Measurements from ENCODE around the gene PNPLA2. TPM values are rescaled to one million over a fixed set of nuclear protein-coding genes. Genes with fewer than 3 reads are reported as not detected.

Gene PNPLA2
- total RNA-seq, 1 donor from 2014 or later = 55.6 TPM

DNA sequence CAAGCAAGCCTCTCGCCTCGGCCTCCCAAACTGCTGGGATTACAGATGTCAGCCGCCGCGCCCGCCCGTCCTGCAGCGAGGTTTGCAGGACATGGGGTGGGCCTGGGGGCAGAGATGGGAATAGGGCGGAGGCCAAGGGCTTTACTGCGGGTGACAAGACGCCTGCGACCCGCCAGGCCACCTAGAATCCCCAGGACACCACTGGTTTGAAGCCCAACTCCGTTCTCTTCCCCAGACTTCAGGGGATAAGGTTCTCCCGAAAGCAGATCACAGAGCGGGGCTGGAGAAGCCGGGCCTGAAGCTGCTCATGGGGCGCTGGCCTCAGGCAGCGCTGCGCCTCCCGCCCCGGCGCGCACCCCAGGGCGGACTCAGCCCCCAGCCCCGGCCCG, 23.3 kb downstream of the PNPLA2 start:
- no peaks in the 10 kb centered on the region for H3K27me3 Mint-ChIP-seq
- H3K9me3 Mint-ChIP-seq = no peaks in the 10 kb centered on the region
- peaks cover 21% of the 10 kb centered on the region for H3K4me1 Mint-ChIP-seq (ENCODE audit: unreplicated experiment)
- peak overlapping the region; percentile 76 for H3K27ac Mint-ChIP-seq
- DNase-seq (ENCODE audit: extremely low spot score, unreplicated experiment) = no peak
- TF ChIP-seq, protein P1, sequence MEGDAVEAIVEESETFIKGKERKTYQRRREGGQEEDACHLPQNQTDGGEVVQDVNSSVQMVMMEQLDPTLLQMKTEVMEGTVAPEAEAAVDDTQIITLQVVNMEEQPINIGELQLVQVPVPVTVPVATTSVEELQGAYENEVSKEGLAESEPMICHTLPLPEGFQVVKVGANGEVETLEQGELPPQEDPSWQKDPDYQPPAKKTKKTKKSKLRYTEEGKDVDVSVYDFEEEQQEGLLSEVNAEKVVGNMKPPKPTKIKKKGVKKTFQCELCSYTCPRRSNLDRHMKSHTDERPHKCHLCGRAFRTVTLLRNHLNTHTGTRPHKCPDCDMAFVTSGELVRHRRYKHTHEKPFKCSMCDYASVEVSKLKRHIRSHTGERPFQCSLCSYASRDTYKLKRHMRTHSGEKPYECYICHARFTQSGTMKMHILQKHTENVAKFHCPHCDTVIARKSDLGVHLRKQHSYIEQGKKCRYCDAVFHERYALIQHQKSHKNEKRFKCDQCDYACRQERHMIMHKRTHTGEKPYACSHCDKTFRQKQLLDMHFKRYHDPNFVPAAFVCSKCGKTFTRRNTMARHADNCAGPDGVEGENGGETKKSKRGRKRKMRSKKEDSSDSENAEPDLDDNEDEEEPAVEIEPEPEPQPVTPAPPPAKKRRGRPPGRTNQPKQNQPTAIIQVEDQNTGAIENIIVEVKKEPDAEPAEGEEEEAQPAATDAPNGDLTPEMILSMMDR (conservative IDR thresholded peaks at IDR 0.05) = no peak
- H3K36me3 Mint-ChIP-seq = no peaks in the 10 kb centered on the region
- H3K4me3 Mint-ChIP-seq = peak overlapping the region; percentile 88

GRCh38 chr11:842370-843002, 23.8 kb downstream of the PNPLA2 start, which contains the start of the genes POLR2L and TSPAN4:
POLR2L (minus strand) TSS chr11:842529; CDS start chr11:842508, 21 bp downstream.
TSPAN4 (plus strand) TSS chr11:842852; CDS start chr11:850305, 7,453 bp downstream.
- peaks cover 21% of the 10 kb centered on the region for H3K4me1 Mint-ChIP-seq (ENCODE audit: unreplicated experiment)
- H3K9me3 Mint-ChIP-seq = no peaks in the 10 kb centered on the region
- peak within 1 kb of the TSS; percentile 76 for H3K27ac Mint-ChIP-seq
- no peaks in the 10 kb centered on the region for H3K27me3 Mint-ChIP-seq
- H3K36me3 Mint-ChIP-seq = no peaks in the 10 kb centered on the region
- peak; percentile 91 for DNase-seq (ENCODE audit: extremely low spot score, unreplicated experiment)
- TF ChIP-seq, protein P1 (conservative IDR thresholded peaks at IDR 0.05) = no peak
- peak within 1 kb of the TSS; percentile 88 for H3K4me3 Mint-ChIP-seq

DNA sequence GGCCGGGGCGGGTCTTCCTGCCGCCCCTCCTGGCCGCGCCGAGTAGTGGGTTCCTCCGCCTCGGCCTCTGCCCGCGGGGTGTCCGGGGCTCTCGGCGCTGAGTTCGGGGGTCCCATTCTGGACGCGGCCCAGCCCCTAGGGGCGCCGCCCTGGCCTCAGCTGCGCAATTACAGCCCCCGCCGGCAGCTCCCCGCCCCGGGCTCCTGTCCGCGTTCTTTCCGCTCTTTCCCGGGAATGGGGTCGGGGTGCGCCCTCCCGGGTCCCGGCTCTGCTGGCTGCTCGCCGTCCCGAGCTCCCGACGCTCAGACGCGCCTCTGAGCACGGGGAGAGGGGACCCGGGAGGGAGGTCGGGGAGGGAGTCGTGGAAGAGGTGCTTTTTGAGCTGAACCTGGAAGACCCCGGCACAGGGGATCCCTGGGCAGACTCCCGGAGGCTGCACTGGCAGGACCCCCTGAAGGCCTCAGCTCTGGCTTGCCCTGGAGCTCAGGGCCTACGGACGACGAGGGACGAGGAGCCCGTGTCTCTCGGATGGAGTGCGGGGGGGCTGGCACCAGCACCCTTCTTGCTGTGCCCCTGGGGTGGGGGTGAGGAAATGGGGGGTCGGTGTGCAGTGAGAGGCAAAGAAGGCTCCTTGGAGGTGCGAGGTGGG, 24.5 kb downstream of the PNPLA2 start:
- Mint-ChIP-seq H3K4me1 (ENCODE audit: unreplicated experiment) (peaks cover 21% of the 10 kb centered on the region), H3K27ac (peak overlapping the region; percentile 53)
- DNase-seq (ENCODE audit: extremely low spot score, unreplicated experiment) = no peak

GRCh38 chr11:843818-844692, 25.3 kb downstream of the PNPLA2 start:
- H3K4me3 Mint-ChIP-seq = peak overlapping the region; percentile 82
- peak overlapping the region; percentile 53 for H3K27ac Mint-ChIP-seq
- no peaks in the 10 kb centered on the region for H3K36me3 Mint-ChIP-seq
- peaks cover 21% of the 10 kb centered on the region for H3K4me1 Mint-ChIP-seq (ENCODE audit: unreplicated experiment)
- no peaks in the 10 kb centered on the region for H3K27me3 Mint-ChIP-seq
- no peaks in the 10 kb centered on the region for H3K9me3 Mint-ChIP-seq
- TF ChIP-seq, protein P1 (conservative IDR thresholded peaks at IDR 0.05) = no peak
- no peak for DNase-seq (ENCODE audit: extremely low spot score, unreplicated experiment)

More for the DNA sequence above, 24.5 kb downstream of the PNPLA2 start:
- TF ChIP-seq, protein P1 (conservative IDR thresholded peaks at IDR 0.05) = peak; percentile 59
- Mint-ChIP-seq H3K27me3 (no peaks in the 10 kb centered on the region), H3K9me3 (no peaks in the 10 kb centered on the region), H3K36me3 (no peaks in the 10 kb centered on the region), H3K4me3 (peak overlapping the region; percentile 82)
